Kidney (tissue), 14 donors: Measurements from ENCODE around the gene KCNQ1. TPM values are rescaled to one million over a fixed set of nuclear protein-coding genes. Genes with fewer than 3 reads are reported as not detected.
A peak's percentile ranks its signal among the peaks of the same experiment; 100 is the strongest.

Experiments used
- DNase-seq, 5 donors: peaks; one replicate each; pipeline ENCODE4 v3.0.0-alpha.2; 2013 to 2020
- FAIRE-seq: peaks from 2 replicates; lab custom pipeline; 2012; peaks lifted over from hg19 to GRCh38; lab: Jason Lieb, UNC
- H3K27ac ChIP-seq, 2 donors: one replicate each; pipeline ENCODE4 v1.7.0; 2013; ENCODE audit warnings: low read depth in 2 of 2, low read length in 2 of 2, inconsistent platforms in 1 of 2
- H3K27me3 ChIP-seq: one replicate; pipeline ENCODE4 v1.7.1; 2013; ENCODE audit warnings: low read length, inconsistent platforms; ENCODE audit not compliant: control insufficient read depth, insufficient read depth
- H3K36me3 ChIP-seq, 3 donors: one replicate each; pipeline versions ENCODE4 v1.7.0 to v1.7.1; 2013; ENCODE audit warnings: low read length in 3 of 3, control low read depth in 1 of 3, inconsistent platforms in 1 of 3; ENCODE audit not compliant: insufficient read depth in 3 of 3, control insufficient read depth in 2 of 3
- H3K4me1 ChIP-seq, 3 donors: one replicate each; pipeline versions ENCODE4 v1.7.0 to v1.7.1; 2013; ENCODE audit warnings: low read length in 3 of 3, inconsistent platforms in 1 of 3, low read depth in 1 of 3; ENCODE audit not compliant: control insufficient read depth in 2 of 3, insufficient read depth in 2 of 3
- H3K4me3 ChIP-seq, 3 donors: one replicate each; pipeline versions ENCODE4 v1.7.0 to v1.8.1; 2013; ENCODE audit warnings: low read length in 3 of 3, control low read depth in 1 of 3, inconsistent platforms in 1 of 3
- H3K9ac ChIP-seq, 3 donors: one replicate each; pipeline versions ENCODE4 v1.7.0 to v1.7.1; 2013; ENCODE audit warnings: low read length in 3 of 3, control low read depth in 1 of 3, inconsistent platforms in 1 of 3
- H3K9me3 ChIP-seq, 3 donors: one replicate each; pipeline versions ENCODE4 v1.7.0 to v1.7.1; 2013; ENCODE audit warnings: low read length in 3 of 3, control low read depth in 1 of 3, inconsistent platforms in 1 of 3; ENCODE audit not compliant: control insufficient read depth in 2 of 3, insufficient read depth in 1 of 3
- intact Hi-C: fragments of 100-400 bp; cut with DNase I; formaldehyde crosslinking; loops from one replicate; pipeline ENCODE4 v1.11.1; 2022
- polyA plus RNA-seq: library from polyadenylated mRNA; stranded (reverse); fragments of 350-450 nt; fragmentation: Illumina TruSeq; extraction: RNeasy Lipid Tissue Mini Kit (QIAGEN cat#74804); gene quantifications from one replicate; pipeline ENCODE4 v1.2.3, GENCODE V29; 2014; ENCODE audit warnings: low read depth, low replicate concordance; ENCODE audit not compliant: insufficient read depth
- total RNA-seq: library from RNA; stranded (reverse); fragmentation: NEBNext Ultra II Directional; extraction: Animal tissue kit (Norgen Biotek cat#: 25700); gene quantifications from one replicate; pipeline ENCODE4 v1.2.1, GENCODE V29; 2021
- TF ChIP-seq, protein P1 (sequence below): IDR thresholded peaks from 3 replicates; pipeline ENCODE4 v1.5.1; 2012; ENCODE audit warnings: mild to moderate bottlenecking, moderate library complexity, borderline replicate concordance; ENCODE audit not compliant: insufficient read depth; ENCODE audit errors: extremely low read depth
- donor health status: control.
- donor health status: control.
- donor health status: control.
- donor health status: control.
- donor health status: control.
- donor health status: DM: yes; HTN: yes; CAD: no.
- donor health status: Normal renal cell carcinoma (clear cell type).

Gene KCNQ1
- total and polyA plus RNA-seq, 2 donors from 2014 or later: 45.5 to 49.4 TPM

- intact Hi-C loops: no loop called here
Measured at GRCh38 chr11:2538951-2539350, 94.1 kb downstream of the KCNQ1 start.

GRCh38 chr11:2539371-2540222 is 94.8 kb downstream of the KCNQ1 start:
- Histone ChIP-seq H3K9ac (no peak overlapping the region), H3K27ac (no peak overlapping the region), H3K36me3 (no peaks in the 10 kb centered on the region), H3K4me3 (no peak overlapping the region), H3K27me3 (no peaks in the 10 kb centered on the region), H3K4me1 (peaks cover 0 to 2% (median 0%) of the 10 kb centered on the region in 3 donors), H3K9me3 (no peaks in the 10 kb centered on the region)
- intact Hi-C loops: no loop called here
- no peak for FAIRE-seq
- TF ChIP-seq, protein P1, sequence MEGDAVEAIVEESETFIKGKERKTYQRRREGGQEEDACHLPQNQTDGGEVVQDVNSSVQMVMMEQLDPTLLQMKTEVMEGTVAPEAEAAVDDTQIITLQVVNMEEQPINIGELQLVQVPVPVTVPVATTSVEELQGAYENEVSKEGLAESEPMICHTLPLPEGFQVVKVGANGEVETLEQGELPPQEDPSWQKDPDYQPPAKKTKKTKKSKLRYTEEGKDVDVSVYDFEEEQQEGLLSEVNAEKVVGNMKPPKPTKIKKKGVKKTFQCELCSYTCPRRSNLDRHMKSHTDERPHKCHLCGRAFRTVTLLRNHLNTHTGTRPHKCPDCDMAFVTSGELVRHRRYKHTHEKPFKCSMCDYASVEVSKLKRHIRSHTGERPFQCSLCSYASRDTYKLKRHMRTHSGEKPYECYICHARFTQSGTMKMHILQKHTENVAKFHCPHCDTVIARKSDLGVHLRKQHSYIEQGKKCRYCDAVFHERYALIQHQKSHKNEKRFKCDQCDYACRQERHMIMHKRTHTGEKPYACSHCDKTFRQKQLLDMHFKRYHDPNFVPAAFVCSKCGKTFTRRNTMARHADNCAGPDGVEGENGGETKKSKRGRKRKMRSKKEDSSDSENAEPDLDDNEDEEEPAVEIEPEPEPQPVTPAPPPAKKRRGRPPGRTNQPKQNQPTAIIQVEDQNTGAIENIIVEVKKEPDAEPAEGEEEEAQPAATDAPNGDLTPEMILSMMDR: no peak
- peak in 4 of 5 donors; percentile 48 to 76 (median 66) for DNase-seq

More at GRCh38 chr11:2538951-2539350, 94.1 kb downstream of the KCNQ1 start:
- TF ChIP-seq, protein P1: no peak
- H3K4me3 ChIP-seq: no peak overlapping the region
- peaks cover 0 to 2% (median 0%) of the 10 kb centered on the region in 3 donors for H3K4me1 ChIP-seq
- H3K27me3 ChIP-seq: no peaks in the 10 kb centered on the region
- FAIRE-seq (no peak), DNase-seq (peak in 2 of 5 donors; percentile 47 to 80)
- no peak overlapping the region for H3K27ac ChIP-seq
- no peaks in the 10 kb centered on the region for H3K9me3 ChIP-seq
- H3K9ac ChIP-seq: no peak overlapping the region
- H3K36me3 ChIP-seq: no peaks in the 10 kb centered on the region

- DNase-seq (peak in 1 of 5 donors; percentile 59), FAIRE-seq (no peak)
- H3K9ac ChIP-seq: no peak overlapping the region
- H3K9me3 ChIP-seq: no peaks in the 10 kb centered on the region
- H3K27ac ChIP-seq: no peak overlapping the region
- no peaks in the 10 kb centered on the region for H3K36me3 ChIP-seq
- TF ChIP-seq, protein P1: no peak
- H3K4me3 ChIP-seq: no peak overlapping the region
- no peaks in the 10 kb centered on the region for H3K27me3 ChIP-seq
- H3K4me1 ChIP-seq: peaks cover 0 to 2% (median 0%) of the 10 kb centered on the region in 3 donors
- intact Hi-C loops: no loop called here
Measured at GRCh38 chr11:2540223-2540991, 95.6 kb downstream of the KCNQ1 start.
